GM21786 (cell line): Measurements from ENCODE around the gene CDC42BPA.
"Not testable (repeated sequence)": the region's sequence is repeated elsewhere in the genome, so short reads cannot be mapped to it uniquely, and the experiment has no call there.

ENCODE experiments used
- ATAC-seq: cut with Tn5 transposase; IDR thresholded peaks from one replicate; pipeline ENCODE4 v1.9.1; 2021; ENCODE audit not compliant: unreplicated experiment

The CDC42BPA gene

DNA sequence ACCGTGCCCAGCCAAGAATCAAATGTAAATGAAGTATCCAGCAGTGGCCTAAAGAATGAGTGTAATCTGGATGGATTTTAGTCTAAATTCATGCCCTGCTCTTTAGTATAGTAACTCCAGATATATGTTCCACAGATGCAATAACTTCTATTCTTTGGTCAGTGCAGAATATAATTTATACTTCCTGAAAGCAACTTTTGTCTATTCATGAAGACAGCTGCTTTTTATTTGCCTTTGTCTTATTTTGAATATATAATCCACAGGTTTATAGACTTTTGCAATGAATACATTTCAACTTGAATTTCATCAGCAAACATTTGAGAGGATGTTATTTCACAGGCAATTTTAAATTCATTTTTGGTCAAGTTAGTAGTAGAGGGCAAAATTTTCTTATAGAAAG lies 54.4 kb downstream of the CDC42BPA start:
- ATAC-seq: no peak

DNA sequence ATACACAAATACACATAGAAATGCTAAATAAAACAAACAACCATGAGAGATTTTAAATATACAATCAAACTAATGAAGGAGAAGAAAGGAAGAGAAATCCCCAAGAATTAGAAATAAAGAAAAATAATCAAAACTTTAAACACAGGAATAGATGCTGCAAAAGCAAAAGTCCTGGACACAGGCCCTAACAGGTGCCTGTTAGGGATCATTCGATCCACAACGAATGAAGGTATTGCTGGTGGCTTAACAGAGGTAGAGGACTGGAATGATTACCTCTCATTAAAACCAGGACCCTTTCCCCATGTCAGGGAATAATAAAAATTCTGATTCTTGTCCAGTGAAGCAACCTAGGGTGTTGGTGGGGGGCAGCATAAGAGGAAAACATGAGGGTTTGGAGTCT lies 56.8 kb downstream of the CDC42BPA start:
- ATAC-seq: no peak

DNA sequence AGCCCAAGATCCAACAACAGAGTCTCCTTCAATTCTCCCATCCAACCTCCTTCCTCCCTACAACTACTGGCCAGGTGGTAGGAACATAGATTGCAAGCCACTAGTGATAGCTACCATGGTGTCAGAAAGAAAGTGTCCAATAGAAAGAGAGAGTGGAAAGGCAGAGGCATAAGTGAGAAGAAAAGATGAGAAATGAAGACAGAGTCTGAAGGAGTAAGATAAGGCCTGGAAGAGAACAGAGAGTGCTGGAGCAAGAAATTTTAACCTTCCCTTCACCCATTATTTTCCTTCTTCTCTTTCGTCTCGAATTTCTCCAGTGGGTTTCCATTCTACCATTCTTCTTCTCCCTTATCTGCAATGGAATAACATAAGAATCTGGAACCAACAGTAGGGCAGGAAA lies 57.9 kb downstream of the CDC42BPA start:
- ATAC-seq: no peak

DNA sequence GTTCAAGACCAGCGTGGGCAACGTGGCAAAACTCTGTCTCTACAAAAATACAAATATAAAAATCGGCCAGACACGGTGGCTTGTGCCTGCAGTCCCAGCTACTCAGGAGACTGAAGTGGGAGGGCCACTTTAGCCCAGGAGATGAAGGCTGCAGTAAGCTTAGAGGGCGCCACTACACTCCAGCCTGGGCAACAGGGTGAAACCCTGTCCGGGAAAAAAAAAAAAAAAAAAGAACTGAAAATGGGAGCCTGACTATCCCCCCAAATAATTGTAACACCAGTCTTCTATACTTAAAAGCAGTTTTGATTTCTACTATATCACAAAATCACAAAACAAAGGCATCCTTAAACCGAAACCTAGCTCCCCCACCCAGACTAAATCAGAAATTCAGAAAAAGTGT lies 60.3 kb downstream of the CDC42BPA start:
- ATAC-seq: no peak

DNA sequence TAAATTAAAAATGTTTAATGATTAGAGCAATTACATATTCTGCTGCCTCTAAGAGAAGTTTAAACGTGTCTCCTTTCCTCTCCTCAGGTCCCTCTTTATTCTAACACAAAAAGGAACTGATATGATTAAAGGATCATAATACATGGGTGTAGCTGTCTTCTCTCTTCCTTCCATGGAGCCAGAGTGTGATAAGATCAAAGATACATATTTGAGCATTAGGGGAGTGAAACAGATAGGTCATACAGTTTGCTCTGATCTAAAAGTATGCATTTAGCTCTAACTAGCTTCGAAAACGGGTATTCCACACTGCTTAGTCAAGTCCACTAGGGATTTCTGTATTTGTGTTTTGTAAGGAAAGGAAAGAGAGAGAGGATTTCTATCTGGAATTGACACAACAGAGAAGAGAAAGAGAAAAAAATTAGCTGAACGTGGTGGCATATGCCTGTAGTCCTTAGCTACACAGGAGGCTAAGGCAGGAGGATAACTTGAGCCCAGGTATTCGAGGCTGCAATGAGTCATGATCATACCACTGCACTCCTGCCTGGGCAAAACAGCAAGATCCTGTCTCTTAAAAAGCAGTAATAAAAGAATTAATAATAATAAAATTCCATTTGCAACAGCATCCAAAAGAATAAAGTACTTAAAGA lies 63.1 kb downstream of the CDC42BPA start:
- no peak for ATAC-seq

DNA sequence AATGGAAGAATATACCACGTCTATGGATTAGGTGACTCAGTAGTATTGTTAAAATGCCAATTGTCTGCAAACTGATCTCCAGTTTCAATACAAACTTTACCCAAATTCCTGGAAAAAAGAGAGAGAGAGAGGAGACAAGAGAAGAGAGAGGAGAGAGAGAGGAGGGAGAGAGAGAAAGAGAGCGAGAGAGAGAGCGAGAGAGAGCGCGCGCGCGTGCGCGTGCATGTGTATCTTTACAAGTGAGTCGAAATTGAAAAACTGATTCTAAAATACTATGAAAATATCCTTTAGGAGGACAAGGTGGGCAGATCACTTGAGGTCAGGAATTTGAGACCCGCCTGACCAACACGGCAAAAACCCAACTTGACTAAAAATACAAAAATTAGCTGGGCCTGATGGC lies 65.2 kb downstream of the CDC42BPA start:
- no peak for ATAC-seq

DNA sequence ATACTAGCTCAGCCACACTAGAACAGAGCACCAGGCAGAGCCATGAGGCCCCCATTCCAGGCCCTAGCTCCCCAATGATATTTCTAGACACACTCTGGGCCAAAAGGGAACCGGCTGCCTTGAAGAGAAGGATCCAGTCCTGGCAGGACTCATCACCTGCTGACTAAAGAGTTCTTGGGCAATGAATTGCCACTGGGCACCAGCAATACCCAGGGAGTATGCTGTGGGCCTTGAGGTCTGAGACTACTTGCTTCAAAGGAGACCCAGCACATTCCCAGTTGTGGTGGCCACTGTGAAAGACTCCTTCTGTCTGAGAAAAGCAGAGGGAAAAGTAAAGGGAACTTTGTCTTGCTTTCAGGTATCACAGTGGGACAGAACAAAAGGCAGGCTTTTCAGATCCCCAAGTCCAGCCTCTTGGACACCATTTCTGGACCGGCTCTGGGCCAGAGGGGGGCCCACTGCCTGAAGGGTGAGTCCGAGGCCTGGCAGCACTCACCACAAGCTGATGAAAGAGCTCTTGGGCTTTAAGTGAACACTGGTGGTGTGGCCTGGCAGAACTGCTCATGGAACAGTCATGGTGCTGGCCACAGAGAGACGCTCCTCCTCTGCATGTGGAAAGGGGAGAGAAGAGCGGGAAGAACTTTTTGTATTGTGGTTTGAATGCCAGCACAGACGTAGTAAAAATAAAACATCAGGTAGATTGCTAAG lies 72.5 kb downstream of the CDC42BPA start:
- ATAC-seq: no peak

DNA sequence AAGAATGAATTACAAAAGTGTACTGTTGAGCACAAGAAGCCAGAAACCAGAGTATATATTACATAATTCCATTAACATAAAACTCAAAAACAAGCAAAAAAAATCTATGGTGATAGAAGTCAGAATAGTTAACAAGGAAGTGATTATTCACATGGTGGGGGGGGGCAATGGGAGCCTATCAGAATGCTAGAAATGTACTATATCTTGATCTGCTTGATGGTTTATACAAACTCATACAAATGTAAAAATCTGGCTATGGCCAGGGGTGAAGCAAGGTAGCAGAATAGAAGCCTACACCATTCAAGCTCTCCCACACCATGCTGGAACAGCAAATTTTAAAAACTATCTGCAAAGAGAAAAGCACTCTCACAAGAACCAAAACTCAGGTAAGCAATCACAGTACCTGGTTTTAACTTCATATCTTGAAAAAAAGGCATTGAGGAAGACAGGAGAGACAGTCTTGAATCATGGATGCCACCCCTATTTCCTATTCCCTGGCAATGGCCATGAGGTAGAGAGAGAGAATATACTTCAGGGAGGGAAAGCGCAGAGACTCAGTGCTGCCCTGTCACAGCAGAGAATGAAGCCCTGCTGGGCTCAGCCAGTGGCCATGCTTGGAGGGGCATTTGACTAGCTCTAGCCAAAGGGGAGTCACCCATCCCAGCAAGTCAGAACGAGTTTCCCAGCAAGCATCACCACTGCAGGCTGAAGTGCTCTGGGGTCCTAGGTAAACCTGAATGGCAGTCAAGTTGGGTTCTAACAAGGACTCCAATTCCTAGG lies 73.8 kb downstream of the CDC42BPA start:
- no peak for ATAC-seq

DNA sequence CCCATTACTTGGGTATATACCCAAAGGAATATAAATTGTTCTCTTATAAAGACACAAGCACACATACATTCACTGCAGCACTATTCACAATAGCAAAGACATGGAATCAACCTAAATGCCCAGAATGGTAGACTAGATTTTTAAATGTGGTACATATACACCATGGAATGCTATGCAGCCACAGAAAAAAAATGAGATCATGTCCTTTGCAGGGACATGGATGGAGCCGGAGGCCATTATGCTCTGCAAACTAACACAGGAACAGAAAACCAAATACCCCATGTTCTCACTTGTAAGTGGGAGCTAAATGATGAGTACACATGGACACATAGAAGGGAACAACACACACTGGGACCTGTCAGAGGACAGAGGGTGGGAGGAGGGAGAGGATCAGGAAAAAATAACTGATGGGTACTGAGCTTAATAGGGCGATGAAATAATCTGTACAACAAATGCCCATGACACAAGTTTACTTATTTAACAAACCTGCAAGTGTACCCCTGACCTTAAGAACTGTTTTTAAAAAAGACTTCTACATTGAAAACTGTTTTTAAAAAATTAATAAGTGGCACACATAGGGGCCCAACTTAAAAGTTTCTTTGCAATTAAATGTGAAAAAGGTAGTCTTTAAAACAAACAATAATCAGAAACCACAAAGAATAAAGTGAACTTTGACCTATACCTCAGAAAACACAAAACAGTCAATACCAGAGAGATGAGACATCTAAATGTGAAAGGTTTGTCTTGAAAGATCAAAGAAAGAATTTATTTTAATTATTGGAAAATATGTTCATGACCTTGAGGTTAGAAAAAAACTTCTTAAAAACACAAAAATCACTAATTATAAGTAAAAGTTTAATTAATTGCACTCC lies 75.2 kb downstream of the CDC42BPA start:
- ATAC-seq: no peak

DNA sequence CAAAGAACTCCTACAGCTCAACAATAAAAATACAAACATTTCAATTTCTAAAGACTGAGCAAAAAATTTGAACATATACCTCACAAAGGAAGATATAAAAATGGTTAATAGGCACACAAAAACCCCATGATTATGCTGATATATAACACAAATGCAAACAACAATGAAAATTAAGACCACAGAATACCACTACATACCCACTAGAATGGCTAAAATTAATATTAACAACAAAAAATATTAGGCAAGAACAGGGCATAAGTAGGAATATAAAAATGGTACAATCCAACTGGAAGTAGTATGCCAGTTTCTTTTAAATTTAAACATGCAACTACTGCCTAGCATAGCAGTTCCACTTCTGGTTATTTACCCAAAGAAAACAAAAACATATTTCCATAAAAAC lies 77.3 kb downstream of the CDC42BPA start:
- ATAC-seq: no peak

DNA sequence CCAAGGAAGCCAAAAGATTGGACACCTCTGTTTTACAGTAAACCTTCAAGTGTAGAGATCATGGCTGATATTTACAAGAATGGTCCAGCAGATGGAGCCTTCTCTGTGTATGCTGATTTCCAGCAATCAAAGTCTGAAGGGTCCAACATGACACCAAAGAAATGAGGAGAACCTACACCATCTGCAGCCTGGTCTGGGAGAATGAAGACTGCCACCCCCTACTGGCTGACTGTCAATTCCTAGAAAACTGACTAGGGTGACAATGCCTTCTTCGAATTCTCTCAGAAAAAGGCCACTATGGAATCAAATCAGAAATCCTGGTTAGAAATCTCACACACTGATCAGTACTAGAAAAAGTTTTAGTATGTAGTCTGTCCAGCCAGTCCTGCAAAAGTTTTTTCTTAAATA lies 83.3 kb downstream of the CDC42BPA start:
- ATAC-seq: no peak

DNA sequence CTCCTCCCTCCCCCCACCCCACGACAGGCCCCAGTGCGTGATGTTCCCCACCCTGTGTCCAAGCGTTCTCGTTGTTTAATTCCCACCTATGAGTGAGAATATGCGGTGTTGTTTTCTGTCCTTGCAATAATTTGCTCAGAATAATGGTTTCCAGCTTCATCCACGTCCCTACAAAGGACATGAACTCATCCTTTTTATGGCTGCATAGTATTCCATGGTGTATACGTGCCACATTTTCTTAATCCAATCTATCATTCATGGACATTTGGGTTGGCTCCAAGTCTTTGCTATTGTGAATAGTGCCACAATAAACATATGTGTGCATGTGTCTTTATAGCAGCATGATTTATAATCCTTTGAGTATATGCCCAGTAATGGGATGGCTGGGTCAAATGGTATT lies 87.2 kb downstream of the CDC42BPA start:
- ATAC-seq: not testable (repeated sequence)

DNA sequence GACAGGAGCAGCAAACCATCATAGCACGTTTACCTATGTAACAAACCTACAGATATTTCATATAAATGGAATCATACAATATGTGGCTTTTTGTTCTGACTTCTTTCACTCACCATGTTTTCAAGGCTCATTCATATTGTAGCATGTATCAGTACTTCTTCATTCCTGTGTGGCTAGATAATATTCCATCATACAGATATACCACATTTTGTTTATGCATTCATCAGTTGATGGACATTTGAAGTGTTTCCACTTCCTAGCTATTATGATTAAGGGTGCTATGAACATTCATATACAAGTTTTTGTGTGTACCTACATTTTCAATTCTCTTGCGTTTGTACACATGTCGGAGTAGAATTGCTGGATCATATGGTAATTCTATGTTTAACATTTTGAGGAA lies 90.1 kb downstream of the CDC42BPA start:
- ATAC-seq: no peak

DNA sequence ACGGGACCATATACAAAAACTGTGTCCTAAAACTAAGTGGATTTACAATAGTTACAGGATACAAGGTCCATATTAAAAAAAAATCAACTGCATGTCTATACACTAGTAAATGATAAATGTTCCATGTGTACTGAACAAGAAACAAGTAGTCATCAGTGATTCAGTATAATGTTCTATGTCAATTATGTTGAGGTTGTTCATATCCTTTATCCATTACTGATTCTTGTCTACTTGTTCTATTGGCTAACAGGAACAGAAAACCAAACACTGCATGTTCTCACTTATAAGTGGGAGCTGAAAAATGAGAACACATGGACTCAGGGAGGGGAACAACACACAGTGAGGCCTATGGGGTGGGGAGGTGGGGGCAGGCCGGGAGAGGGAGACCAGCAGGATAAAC lies 90.5 kb downstream of the CDC42BPA start:
- no peak for ATAC-seq

DNA sequence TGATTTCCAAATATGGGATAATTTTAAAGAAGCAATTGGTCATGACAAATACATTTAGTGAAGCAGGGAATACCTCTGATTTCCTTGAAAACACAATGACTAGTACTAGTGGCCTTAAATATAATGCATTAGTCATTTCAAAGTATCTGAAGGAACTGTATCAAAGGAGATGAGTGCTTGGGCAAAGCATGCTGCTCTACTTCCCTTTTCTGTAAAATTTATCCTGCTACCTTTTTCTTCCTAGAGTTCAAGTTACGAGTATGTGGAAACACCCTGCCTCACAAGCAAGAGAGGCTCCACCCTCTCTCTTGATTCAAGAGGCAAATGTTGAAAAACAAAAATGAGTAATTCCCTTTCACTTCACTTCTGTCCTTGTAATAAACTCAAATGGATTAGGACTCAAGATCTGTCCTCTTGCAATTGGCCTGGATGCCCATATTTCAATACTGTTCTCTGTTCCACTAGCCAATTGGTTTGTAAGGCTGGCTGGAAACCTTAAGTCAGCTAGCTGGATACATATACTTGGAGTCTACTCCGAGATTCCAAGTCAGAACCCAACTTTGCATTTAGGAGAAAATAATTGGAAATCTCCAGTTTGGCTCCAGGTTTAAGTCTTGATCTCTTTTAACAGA lies 92.5 kb downstream of the CDC42BPA start:
- no peak for ATAC-seq

DNA sequence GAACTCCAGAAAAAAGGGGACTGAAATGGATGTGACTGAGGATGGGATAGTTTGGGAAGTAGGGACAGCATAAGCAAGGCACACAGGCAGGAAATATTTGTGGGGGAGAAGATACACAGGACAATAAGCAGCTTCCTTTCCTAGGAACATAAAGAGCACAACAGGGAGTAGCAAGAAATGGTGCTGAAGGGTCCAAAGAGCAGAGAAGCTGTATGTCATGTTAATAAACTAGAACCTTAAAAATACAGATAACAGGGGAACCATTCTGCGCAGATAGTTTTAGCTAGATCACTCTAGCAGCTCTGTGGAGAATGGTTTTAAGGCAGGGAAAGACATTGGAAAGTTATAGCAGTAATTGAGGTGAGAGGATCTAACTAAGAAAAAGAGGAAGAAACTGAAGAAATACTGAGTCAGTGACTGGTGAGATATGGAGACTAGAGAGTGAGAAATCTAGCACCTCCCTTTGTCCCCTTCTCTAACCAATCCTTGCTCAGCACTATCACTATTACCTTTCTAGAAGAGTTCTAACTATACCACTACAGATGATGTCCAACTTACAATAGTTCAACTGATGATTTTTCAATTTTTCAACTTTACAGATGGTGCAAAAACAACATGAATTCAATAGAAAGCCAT lies 95.0 kb downstream of the CDC42BPA start:
- ATAC-seq: no peak

DNA sequence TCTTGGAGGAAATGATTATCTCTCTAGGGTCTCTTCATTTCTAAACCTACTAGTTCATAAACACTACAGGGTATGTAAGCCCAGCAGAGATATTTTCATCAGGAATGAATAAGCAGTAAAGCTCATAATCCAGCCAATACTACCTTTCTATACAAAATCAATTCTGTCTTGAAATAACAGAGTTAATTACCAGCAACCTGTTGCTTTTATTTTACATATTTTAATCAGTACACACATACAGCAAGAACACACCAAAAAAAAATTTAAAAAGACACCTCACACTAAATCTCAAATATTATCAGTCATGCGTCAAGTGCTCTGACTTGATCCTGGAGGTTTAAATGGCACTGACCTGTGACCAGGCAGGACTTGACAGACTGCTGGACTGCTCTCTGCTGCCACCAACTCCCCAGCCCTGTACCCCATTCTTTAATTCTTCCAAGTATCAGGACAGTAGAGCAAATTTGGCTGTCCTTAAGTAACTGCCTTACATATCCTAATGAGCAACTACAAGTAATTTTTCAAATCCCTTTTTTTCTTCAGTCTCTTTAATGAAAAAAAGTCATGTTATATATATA lies 98.5 kb downstream of the CDC42BPA start:
- no peak for ATAC-seq

DNA sequence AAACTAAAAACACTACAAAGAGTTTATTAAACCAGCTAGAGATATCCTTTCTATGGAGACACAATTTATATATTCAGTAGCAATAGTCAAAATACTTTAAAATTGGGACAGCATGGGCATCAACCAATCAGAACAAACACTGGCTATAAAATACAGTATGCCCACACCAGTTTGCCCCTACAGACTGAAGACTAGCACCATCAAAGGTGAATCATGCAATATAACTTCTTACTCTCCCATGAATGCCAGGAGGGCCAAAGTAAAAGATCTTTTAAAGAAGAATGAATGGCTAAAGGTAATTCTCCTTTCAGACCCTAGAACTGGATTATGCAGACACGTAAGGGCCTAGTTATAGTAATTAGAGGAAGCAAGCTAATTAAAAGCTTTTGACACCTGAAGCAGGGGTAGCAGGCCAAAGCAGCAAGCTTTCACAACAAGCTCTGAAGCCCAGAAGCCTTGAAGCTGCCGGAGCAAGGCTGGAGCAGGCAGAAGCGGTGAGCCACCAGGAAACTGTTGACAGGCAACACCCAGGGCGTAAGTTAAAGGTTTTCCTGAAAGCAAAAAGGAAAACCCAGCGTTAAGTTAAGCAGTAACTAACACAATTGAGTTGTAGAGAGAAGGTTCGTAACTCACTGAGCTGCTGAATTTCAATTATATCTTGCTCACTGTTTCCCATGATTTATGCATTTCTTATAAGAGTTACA lies 99.3 kb downstream of the CDC42BPA start:
- no peak for ATAC-seq

DNA sequence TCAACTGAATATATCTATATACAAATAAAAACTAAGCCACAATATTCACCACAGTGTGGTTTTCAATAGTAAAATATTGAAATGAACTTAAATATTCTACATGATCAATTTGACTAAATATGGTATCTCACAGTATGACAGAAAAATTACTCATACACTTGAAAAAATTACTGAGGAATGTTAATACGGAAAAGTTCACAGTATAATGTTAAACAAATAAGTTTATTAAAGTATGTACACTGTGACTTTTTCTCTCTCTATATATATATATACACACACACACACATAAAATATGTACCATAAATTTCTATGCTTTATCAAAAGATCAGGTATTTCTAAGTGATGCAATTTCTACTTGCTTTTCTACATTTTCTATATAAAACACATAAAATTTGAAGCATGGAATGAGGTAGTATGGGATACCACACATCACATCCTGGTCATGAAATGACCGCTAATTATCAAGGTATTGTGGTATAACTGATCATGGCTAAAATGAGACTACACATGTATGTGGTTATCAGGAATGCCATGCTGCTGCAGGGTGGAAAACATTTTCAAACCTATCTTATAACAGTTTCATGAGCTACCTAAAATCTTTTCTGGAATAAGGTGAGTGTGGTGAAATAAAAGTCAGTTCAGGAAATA lies 102.3 kb downstream of the CDC42BPA start:
- no peak for ATAC-seq
